Measurements from ENCODE around the gene LRP2.

LRP2 gene

GRCh38 chr2:169104848-169105247 lies 257.5 kb downstream of the LRP2 start (continued):
- no peak for TF ChIP-seq ZNF174 (tag by site-specific recombination; IDR thresholded peaks at IDR 0.05)
- no peak for TF ChIP-seq ZNF670 (tag by site-specific recombination; IDR thresholded peaks at IDR 0.05; ENCODE audit: low read depth)

DNA sequence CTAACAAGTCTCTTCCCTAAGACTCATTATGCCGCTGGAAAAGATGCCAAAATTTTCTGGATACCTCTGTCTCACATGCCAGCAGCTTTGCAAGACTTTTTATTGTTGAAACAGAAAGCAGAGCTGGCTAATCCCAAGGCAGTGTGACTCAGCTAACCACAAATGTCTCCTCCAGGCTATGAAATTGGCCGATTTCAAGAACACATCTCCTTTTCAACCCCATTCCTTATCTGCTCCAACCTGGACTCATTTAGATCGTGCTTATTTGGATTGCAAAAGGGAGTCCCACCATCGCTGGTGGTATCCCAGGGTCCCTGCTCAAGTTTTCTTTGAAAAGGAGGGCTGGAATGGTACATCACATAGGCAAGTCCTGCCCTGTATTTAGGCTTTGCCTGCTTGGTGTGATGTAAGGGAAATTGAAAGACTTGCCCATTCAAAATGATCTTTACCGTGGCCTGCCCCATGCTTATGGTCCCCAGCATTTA lies 266.7 kb downstream of the LRP2 start:
- H3K4me3 ChIP-seq (ENCODE audit: low read depth, low read length), result no peak overlapping the region
- H3K36me3 ChIP-seq (ENCODE audit: control insufficient read depth in 2 of 2, insufficient read depth in 1 of 2, low read length in 2 of 2), result no peaks in the 10 kb centered on the region
- POLR2A ChIA-PET, result no interaction called here
- TF ChIP-seq ZNF843 (tag by site-specific recombination; IDR thresholded peaks at IDR 0.05), result 0 out of 2 replicates have a peak, but pooled peaks have one; percentile 20
- peak; percentile 49; the same call in 1 of the 2 replicates for TF ChIP-seq SCRT2 (tag by site-specific recombination; IDR thresholded peaks at IDR 0.05)
- no peak for TF ChIP-seq ZIC2 (tag by site-specific recombination; IDR thresholded peaks at IDR 0.05)
- 0 out of 2 replicates have a peak, but pooled peaks have one; percentile 33 for TF ChIP-seq ZXDB (tag by site-specific recombination; IDR thresholded peaks at IDR 0.05)
- TF ChIP-seq ZSCAN23 (tag by site-specific recombination; IDR thresholded peaks at IDR 0.05), result no peak
- TF ChIP-seq ZNF184 (tag by site-specific recombination; IDR thresholded peaks at IDR 0.05), result 0 out of 2 replicates have a peak, but pooled peaks have one; percentile 27
- TF ChIP-seq, protein P1, sequence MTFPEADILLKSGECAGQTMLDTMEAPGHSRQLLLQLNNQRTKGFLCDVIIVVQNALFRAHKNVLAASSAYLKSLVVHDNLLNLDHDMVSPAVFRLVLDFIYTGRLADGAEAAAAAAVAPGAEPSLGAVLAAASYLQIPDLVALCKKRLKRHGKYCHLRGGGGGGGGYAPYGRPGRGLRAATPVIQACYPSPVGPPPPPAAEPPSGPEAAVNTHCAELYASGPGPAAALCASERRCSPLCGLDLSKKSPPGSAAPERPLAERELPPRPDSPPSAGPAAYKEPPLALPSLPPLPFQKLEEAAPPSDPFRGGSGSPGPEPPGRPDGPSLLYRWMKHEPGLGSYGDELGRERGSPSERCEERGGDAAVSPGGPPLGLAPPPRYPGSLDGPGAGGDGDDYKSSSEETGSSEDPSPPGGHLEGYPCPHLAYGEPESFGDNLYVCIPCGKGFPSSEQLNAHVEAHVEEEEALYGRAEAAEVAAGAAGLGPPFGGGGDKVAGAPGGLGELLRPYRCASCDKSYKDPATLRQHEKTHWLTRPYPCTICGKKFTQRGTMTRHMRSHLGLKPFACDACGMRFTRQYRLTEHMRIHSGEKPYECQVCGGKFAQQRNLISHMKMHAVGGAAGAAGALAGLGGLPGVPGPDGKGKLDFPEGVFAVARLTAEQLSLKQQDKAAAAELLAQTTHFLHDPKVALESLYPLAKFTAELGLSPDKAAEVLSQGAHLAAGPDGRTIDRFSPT (tag by site-specific recombination; IDR thresholded peaks at IDR 0.05), result 0 out of 2 replicates have a peak, but pooled peaks have one; percentile 20
- TF ChIP-seq, protein P2, sequence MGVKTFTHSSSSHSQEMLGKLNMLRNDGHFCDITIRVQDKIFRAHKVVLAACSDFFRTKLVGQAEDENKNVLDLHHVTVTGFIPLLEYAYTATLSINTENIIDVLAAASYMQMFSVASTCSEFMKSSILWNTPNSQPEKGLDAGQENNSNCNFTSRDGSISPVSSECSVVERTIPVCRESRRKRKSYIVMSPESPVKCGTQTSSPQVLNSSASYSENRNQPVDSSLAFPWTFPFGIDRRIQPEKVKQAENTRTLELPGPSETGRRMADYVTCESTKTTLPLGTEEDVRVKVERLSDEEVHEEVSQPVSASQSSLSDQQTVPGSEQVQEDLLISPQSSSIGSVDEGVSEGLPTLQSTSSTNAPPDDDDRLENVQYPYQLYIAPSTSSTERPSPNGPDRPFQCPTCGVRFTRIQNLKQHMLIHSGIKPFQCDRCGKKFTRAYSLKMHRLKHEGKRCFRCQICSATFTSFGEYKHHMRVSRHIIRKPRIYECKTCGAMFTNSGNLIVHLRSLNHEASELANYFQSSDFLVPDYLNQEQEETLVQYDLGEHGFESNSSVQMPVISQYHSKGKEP (tag by site-specific recombination; IDR thresholded peaks at IDR 0.05), result 0 out of 2 replicates have a peak, but pooled peaks have one; percentile 51
- peak; percentile 63; the same call in 1 of the 2 replicates for TF ChIP-seq PRDM1 (tag by site-specific recombination; IDR thresholded peaks at IDR 0.05)
- TF ChIP-seq SP7 (tag by site-specific recombination; IDR thresholded peaks at IDR 0.05), result 0 out of 2 replicates have a peak, but pooled peaks have one; percentile 16
- no peak for TF ChIP-seq ZNF398 (tag by site-specific recombination; IDR thresholded peaks at IDR 0.05)
- TF ChIP-seq PRDM10 (tag by site-specific recombination; IDR thresholded peaks at IDR 0.05), result no peak
- no peak for TF ChIP-seq ZNF311 (tag by site-specific recombination; IDR thresholded peaks at IDR 0.05; ENCODE audit: borderline replicate concordance)
- TF ChIP-seq MYNN (tag by site-specific recombination; IDR thresholded peaks at IDR 0.05; ENCODE audit: borderline replicate concordance), result no peak
- peak; percentile 51; the same call in 1 of the 2 replicates for TF ChIP-seq ZNF366 (tag by site-specific recombination; conservative IDR thresholded peaks at IDR 0.05)
- 0 out of 2 replicates have a peak, but pooled peaks have one; percentile 14 for TF ChIP-seq ZNF335 (tag by site-specific recombination; conservative IDR thresholded peaks at IDR 0.05)
- no peak overlapping the region for H3K27ac ChIP-seq (ENCODE audit: extremely low read depth, low read depth, low read length)
- no peaks in the 10 kb centered on the region for H3K9me3 ChIP-seq (ENCODE audit: control insufficient read depth, insufficient read depth, low read depth, low read length)
- CTCF ChIA-PET, result interaction anchor here (0.7 to 1.9 kb wide), 4 partner anchors 14 to 208 kb away, joined by 3 to 13 read pairs (median 6); no protein-coding TSS in a partner anchor
- 0 out of 2 replicates have a peak, but pooled peaks cover 3% of the 10 kb centered on the region for H3K4me1 ChIP-seq (ENCODE audit: control insufficient read depth, insufficient read depth, low read length)

Data from HEK293 (cell line).